SK-MEL-5 (cell line): ENCODE results near the gene PGAP3. TPM values are rescaled to one million over a fixed set of nuclear protein-coding genes. Genes with fewer than 3 reads are reported as not detected.

Experiments used
- DNase-seq: peaks from one replicate; pipeline ENCODE4 v3.0.0-alpha.2; 2016; ENCODE audit warnings: low read depth, low spot score
- in situ Hi-C: cut with HindIII; loops from 2 replicates; pipeline ENCODE4 v1.10.0; 2016; ENCODE audit warnings: low sequenced_read_pairs, high pct_unique_total_duplicates, low pct_unique_long_range_greater_than_20kb
- total RNA-seq: library from RNA; depleted of rRNA; stranded (reverse); fragments of >200 nt; shearing (Covaris generic); gene quantifications from 2 replicates; pipeline ENCODE4 v1.2.3, GENCODE V29; 2014

Gene PGAP3
- total RNA-seq, 1 experiment from 2014 or later: 6.6 TPM

GRCh38 chr17:39677542-39678339, 10.1 kb downstream of the PGAP3 start:
- no peak for DNase-seq
- in situ Hi-C loops: no loop called here

GRCh38 chr17:39677072-39677471, 10.8 kb downstream of the PGAP3 start:
- DNase-seq: no peak
- in situ Hi-C loops: no loop called here

GRCh38 chr17:39676198-39676819, 11.5 kb downstream of the PGAP3 start:
- DNase-seq: no peak
- in situ Hi-C loops: no loop called here

GRCh38 chr17:39675390-39676082, 12.3 kb downstream of the PGAP3 start:
- in situ Hi-C loops: no loop called here
- DNase-seq: no peak

GRCh38 chr17:39674702-39675389, 13.0 kb downstream of the PGAP3 start:
- no peak for DNase-seq
- in situ Hi-C loops: no loop called here

GRCh38 chr17:39674179-39674578, 13.7 kb downstream of the PGAP3 start:
- in situ Hi-C loops: no loop called here
- DNase-seq: no peak

- in situ Hi-C loops: no loop called here
- DNase-seq: no peak
Observed at GRCh38 chr17:39673335-39674081, 14.3 kb downstream of the PGAP3 start.

- in situ Hi-C loops: no loop called here
- no peak for DNase-seq
Observed at GRCh38 chr17:39672522-39673334, 15.1 kb downstream of the PGAP3 start.

GRCh38 chr17:39671651-39672521, 16.0 kb downstream of the PGAP3 start:
- peak; percentile 60 for DNase-seq
- in situ Hi-C loops: no loop called here

- no peak for DNase-seq
- in situ Hi-C loops: no loop called here
Observed at GRCh38 chr17:39670746-39671145, 17.1 kb downstream of the PGAP3 start.

- DNase-seq: no peak
- in situ Hi-C loops: no loop called here
Observed at GRCh38 chr17:39669897-39670735, 17.7 kb downstream of the PGAP3 start.

- in situ Hi-C loops: no loop called here
- peak; percentile 33 for DNase-seq
Observed at GRCh38 chr17:39667945-39668924, 19.6 kb downstream of the PGAP3 start, which contains the start of gene PNMT. Gene PNMT, plus strand, starts transcription at chr17:39668453. Its CDS starts 23 bp downstream, at chr17:39668476.

- in situ Hi-C loops: no loop called here
- DNase-seq: no peak
Observed at GRCh38 chr17:39667262-39667944, 20.5 kb downstream of the PGAP3 start.
